Measurements from ENCODE around the gene IP6K1. TPM values are rescaled to one million over a fixed set of nuclear protein-coding genes. Genes with fewer than 3 reads are reported as not detected.
"Not testable (repeated sequence)": the region's sequence is repeated elsewhere in the genome, so short reads cannot be mapped to it uniquely, and the experiment has no call there.

Gene IP6K1
- 18.7 TPM for polyA plus RNA-seq (2013, experiment 1 of 2)
- 17.1 TPM for polyA plus RNA-seq (2013, experiment 2 of 2)

DNA sequence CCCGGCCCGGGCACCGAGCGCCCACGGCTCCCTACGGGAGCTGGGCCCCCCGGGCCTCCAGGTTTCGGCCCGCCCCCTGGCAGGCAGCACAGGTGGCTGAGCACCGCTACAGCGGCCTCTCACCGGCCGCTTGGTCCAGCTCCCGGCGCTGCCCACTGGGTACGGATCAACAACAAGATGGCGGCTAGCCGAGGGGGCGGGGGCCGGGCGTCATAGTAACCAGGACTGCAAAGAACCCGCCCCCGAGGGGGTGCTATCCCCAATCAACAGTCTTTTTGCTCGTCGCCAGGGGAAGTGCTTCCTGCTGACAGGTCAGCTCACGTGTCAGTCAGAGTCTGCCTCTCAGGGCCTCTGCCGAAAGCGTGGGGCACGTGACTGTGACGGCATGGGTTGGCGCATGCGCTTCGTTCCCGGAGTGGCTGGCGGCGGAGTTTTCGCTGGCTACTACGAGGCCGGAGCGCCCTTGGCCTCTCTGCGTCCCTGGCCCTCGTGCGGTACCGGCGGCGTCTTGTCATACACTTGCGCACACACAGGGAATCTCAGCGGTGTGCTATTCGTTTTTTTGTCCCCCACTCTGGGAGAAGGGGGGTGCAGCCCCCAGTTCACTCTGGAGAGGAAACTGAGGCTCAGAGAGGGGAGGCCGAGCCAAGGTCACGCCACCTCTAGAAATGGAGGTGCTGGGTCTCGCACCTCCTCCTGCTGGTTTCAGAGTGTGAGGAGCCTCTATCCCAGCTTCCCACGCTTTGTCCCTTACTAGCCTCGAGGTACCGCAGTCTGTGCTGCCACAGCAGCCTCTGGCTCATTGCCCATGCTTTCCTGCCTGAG, at the start of gene IP6K1:
Gene IP6K1 (minus strand): TSS at position 186 of the 825 bp plus-strand sequence. CDS start 38,502 bp downstream, outside the sequence.
- H2AK5ac ChIP-seq (ENCODE audit: low read length), result no peak within 1 kb of the TSS
- peak within 1 kb of the TSS; percentile 86 for H3K4me3 ChIP-seq (ENCODE audit: low read length)
- H3K56ac ChIP-seq (ENCODE audit: low read length), result peak within 1 kb of the TSS; percentile 90
- peak within 1 kb of the TSS; percentile 77 for H3K18ac ChIP-seq (ENCODE audit: low read length)
- H3K36me3 ChIP-seq (ENCODE audit: control insufficient read depth, insufficient read depth, low read length), result peaks cover under 1% of the 10 kb centered on the region
- peak within 1 kb of the TSS; percentile 31 for H4K8ac ChIP-seq (ENCODE audit: low read depth, low read length)
- peak; percentile 100 for DNase-seq
- no peaks in the 10 kb centered on the region for H3K27me3 ChIP-seq (ENCODE audit: insufficient read depth, low read length, poor library complexity)
- H3K23ac ChIP-seq (ENCODE audit: low read length), result no peak within 1 kb of the TSS
- no peak within 1 kb of the TSS for H2BK120ac ChIP-seq (ENCODE audit: low read depth, low read length)
- H3K4me1 ChIP-seq (ENCODE audit: control insufficient read depth, low read depth, low read length), result no peaks in the 10 kb centered on the region
- H3K4me2 ChIP-seq (ENCODE audit: low read length), result peak within 1 kb of the TSS; percentile 89
- H3K4ac ChIP-seq (ENCODE audit: low read depth, low read length), result peak within 1 kb of the TSS; percentile 44
- H4K5ac ChIP-seq (ENCODE audit: low read length), result peak within 1 kb of the TSS; percentile 7
- peaks cover 4% of the 10 kb centered on the region for H3K79me1 ChIP-seq (ENCODE audit: low read length)
- peak within 1 kb of the TSS; percentile 90 for H3K9ac ChIP-seq (ENCODE audit: low read length)
- H2BK15ac ChIP-seq (replicated peaks; ENCODE audit: low read depth), result no peak within 1 kb of the TSS
- H3K27ac ChIP-seq (ENCODE audit: low read depth, low read length), result peak within 1 kb of the TSS; percentile 53
- no peak within 1 kb of the TSS for H2BK5ac ChIP-seq (ENCODE audit: low read length)
- H3K79me2 ChIP-seq (ENCODE audit: control insufficient read depth, insufficient read depth, low read length), result peaks cover 13% of the 10 kb centered on the region
- WGBS (ENCODE audit: extremely low coverage, insufficient coverage, low lambda C conversion rate), result no CpG with 5 or more reads among the region's 55 CpGs

GRCh38 chr3:49831341-49831740, 45.0 kb upstream of the IP6K1 start:
- Histone ChIP-seq H3K36me3 (ENCODE audit: control insufficient read depth, insufficient read depth, low read length) (peaks cover 8% of the 10 kb centered on the region), H4K5ac (ENCODE audit: low read length) (no peak overlapping the region), H3K27me3 (ENCODE audit: insufficient read depth, low read length, poor library complexity) (no peaks in the 10 kb centered on the region), H3K79me1 (ENCODE audit: low read length) (no peaks in the 10 kb centered on the region), H2AK5ac (ENCODE audit: low read length) (no peak overlapping the region), H2BK120ac (ENCODE audit: low read depth, low read length) (no peak overlapping the region), H3K4ac (ENCODE audit: low read depth, low read length) (no peak overlapping the region), H2BK5ac (ENCODE audit: low read length) (no peak overlapping the region), H2BK15ac (replicated peaks; ENCODE audit: low read depth) (no peak overlapping the region), H3K23ac (ENCODE audit: low read length) (no peak overlapping the region), H3K4me1 (ENCODE audit: control insufficient read depth, low read depth, low read length) (no peaks in the 10 kb centered on the region), H3K4me2 (ENCODE audit: low read length) (no peak overlapping the region), H3K18ac (ENCODE audit: low read length) (no peak overlapping the region), H4K8ac (ENCODE audit: low read depth, low read length) (no peak overlapping the region), H3K79me2 (ENCODE audit: control insufficient read depth, insufficient read depth, low read length) (no peaks in the 10 kb centered on the region), H3K27ac (ENCODE audit: low read depth, low read length) (no peak overlapping the region), H3K9ac (ENCODE audit: low read length) (no peak overlapping the region), H3K56ac (ENCODE audit: low read length) (no peak overlapping the region), H3K4me3 (ENCODE audit: low read length) (no peak overlapping the region)
- DNase-seq, result no peak
- WGBS (ENCODE audit: extremely low coverage, insufficient coverage, low lambda C conversion rate), result no CpG with 5 or more reads among the region's 3 CpGs

- H3K79me2 ChIP-seq (ENCODE audit: control insufficient read depth, insufficient read depth, low read length), result no peaks in the 10 kb centered on the region
- H3K18ac ChIP-seq (ENCODE audit: low read length), result no peak overlapping the region
- no peak overlapping the region for H2AK5ac ChIP-seq (ENCODE audit: low read length)
- H2BK5ac ChIP-seq (ENCODE audit: low read length), result no peak overlapping the region
- no peak overlapping the region for H3K4ac ChIP-seq (ENCODE audit: low read depth, low read length)
- WGBS (ENCODE audit: extremely low coverage, insufficient coverage, low lambda C conversion rate), result no CpG with 5 or more reads among the region's 6 CpGs
- no peak overlapping the region for H3K56ac ChIP-seq (ENCODE audit: low read length)
- no peak overlapping the region for H2BK120ac ChIP-seq (ENCODE audit: low read depth, low read length)
- H3K4me3 ChIP-seq (ENCODE audit: low read length), result no peak overlapping the region
- H4K5ac ChIP-seq (ENCODE audit: low read length), result no peak overlapping the region
- no peak for DNase-seq
- no peak overlapping the region for H3K4me2 ChIP-seq (ENCODE audit: low read length)
- H3K27ac ChIP-seq (ENCODE audit: low read depth, low read length), result no peak overlapping the region
- H3K79me1 ChIP-seq (ENCODE audit: low read length), result no peaks in the 10 kb centered on the region
- no peak overlapping the region for H3K9ac ChIP-seq (ENCODE audit: low read length)
- no peaks in the 10 kb centered on the region for H3K4me1 ChIP-seq (ENCODE audit: control insufficient read depth, low read depth, low read length)
- peaks cover 1% of the 10 kb centered on the region for H3K36me3 ChIP-seq (ENCODE audit: control insufficient read depth, insufficient read depth, low read length)
- no peak overlapping the region for H4K8ac ChIP-seq (ENCODE audit: low read depth, low read length)
- no peak overlapping the region for H3K23ac ChIP-seq (ENCODE audit: low read length)
- no peak overlapping the region for H2BK15ac ChIP-seq (replicated peaks; ENCODE audit: low read depth)
- no peaks in the 10 kb centered on the region for H3K27me3 ChIP-seq (ENCODE audit: insufficient read depth, low read length, poor library complexity)
Measured at GRCh38 chr3:49826016-49826415, 39.7 kb upstream of the IP6K1 start.

GRCh38 chr3:49823131-49823530, 36.8 kb upstream of the IP6K1 start:
- not testable (repeated sequence) for H4K8ac ChIP-seq (ENCODE audit: low read depth, low read length)

DNA sequence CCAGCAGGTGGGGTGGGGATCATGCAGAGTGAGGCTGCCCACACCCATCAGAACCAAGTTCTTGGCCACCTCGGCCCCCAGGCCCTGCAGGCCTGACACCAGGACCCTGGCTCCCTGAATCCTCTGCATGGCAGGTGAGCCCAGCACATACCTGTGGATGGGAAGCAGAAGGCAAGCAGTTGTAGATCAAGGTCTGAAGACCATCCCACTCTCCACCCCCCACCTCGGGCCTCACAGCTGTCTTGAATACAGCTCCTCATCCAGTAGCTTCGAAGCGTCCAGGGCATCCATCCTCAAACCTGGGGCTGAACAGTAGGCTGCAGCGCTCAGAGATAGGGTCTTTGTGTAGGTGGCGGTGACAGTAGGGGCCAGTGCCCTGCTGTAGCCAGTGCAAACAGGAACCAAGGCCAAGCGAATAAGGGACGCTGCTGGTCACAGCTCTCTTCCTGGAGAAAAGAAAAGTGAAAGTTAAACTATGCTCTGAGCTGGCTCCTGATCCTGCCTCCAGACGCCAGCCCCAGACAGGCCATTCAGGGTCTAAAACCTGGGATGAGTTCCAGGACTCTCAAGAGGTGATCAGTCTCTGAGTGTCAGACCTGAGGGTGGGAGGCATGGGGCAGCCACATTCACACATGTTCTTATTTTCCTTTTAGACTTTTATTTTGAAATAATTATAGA, 27.3 kb upstream of the IP6K1 start, which contains the start of gene UBA7:
Gene UBA7 (minus strand): TSS at position 457 of the 678 bp plus-strand sequence. CDS start 166 bp downstream, at position 291.
- H3K56ac ChIP-seq (ENCODE audit: low read length), result no peak within 1 kb of the TSS
- no peak within 1 kb of the TSS for H2BK15ac ChIP-seq (replicated peaks; ENCODE audit: low read depth)
- H3K18ac ChIP-seq (ENCODE audit: low read length), result no peak within 1 kb of the TSS
- no peaks in the 10 kb centered on the region for H3K4me1 ChIP-seq (ENCODE audit: control insufficient read depth, low read depth, low read length)
- no peak for DNase-seq
- no peak within 1 kb of the TSS for H3K4me2 ChIP-seq (ENCODE audit: low read length)
- whole genome bisulfite sequencing (ENCODE audit: extremely low coverage, insufficient coverage, low lambda C conversion rate), result no CpG with 5 or more reads among the region's 9 CpGs
- no peak within 1 kb of the TSS for H3K27ac ChIP-seq (ENCODE audit: low read depth, low read length)
- H2AK5ac ChIP-seq (ENCODE audit: low read length), result no peak within 1 kb of the TSS
- H4K5ac ChIP-seq (ENCODE audit: low read length), result no peak within 1 kb of the TSS
- no peak within 1 kb of the TSS for H3K9ac ChIP-seq (ENCODE audit: low read length)
- H3K4me3 ChIP-seq (ENCODE audit: low read length), result no peak within 1 kb of the TSS
- no peaks in the 10 kb centered on the region for H3K27me3 ChIP-seq (ENCODE audit: insufficient read depth, low read length, poor library complexity)
- H3K36me3 ChIP-seq (ENCODE audit: control insufficient read depth, insufficient read depth, low read length), result no peaks in the 10 kb centered on the region
- H4K8ac ChIP-seq (ENCODE audit: low read depth, low read length), result no peak within 1 kb of the TSS
- H3K79me2 ChIP-seq (ENCODE audit: control insufficient read depth, insufficient read depth, low read length), result no peaks in the 10 kb centered on the region
- H2BK120ac ChIP-seq (ENCODE audit: low read depth, low read length), result no peak within 1 kb of the TSS
- no peak within 1 kb of the TSS for H3K23ac ChIP-seq (ENCODE audit: low read length)
- no peak within 1 kb of the TSS for H2BK5ac ChIP-seq (ENCODE audit: low read length)
- no peaks in the 10 kb centered on the region for H3K79me1 ChIP-seq (ENCODE audit: low read length)
- H3K4ac ChIP-seq (ENCODE audit: low read depth, low read length), result no peak within 1 kb of the TSS

More at GRCh38 chr3:49823131-49823530, 36.8 kb upstream of the IP6K1 start:
- not testable (repeated sequence) for H2BK15ac ChIP-seq (replicated peaks; ENCODE audit: low read depth); H3K27me3 ChIP-seq (ENCODE audit: insufficient read depth, low read length, poor library complexity); H4K5ac ChIP-seq (ENCODE audit: low read length); H3K4me3 ChIP-seq (ENCODE audit: low read length); H3K4ac ChIP-seq (ENCODE audit: low read depth, low read length); H3K4me2 ChIP-seq (ENCODE audit: low read length); H3K9ac ChIP-seq (ENCODE audit: low read length); H3K4me1 ChIP-seq (ENCODE audit: control insufficient read depth, low read depth, low read length); H2BK5ac ChIP-seq (ENCODE audit: low read length); H2BK120ac ChIP-seq (ENCODE audit: low read depth, low read length); H2AK5ac ChIP-seq (ENCODE audit: low read length); H3K23ac ChIP-seq (ENCODE audit: low read length); H3K18ac ChIP-seq (ENCODE audit: low read length); H3K79me2 ChIP-seq (ENCODE audit: control insufficient read depth, insufficient read depth, low read length); H3K79me1 ChIP-seq (ENCODE audit: low read length); H3K56ac ChIP-seq (ENCODE audit: low read length); H3K36me3 ChIP-seq (ENCODE audit: control insufficient read depth, insufficient read depth, low read length); H3K27ac ChIP-seq (ENCODE audit: low read depth, low read length); DNase-seq
- no CpG with 5 or more reads among the region's 3 CpGs for WGBS (ENCODE audit: extremely low coverage, insufficient coverage, low lambda C conversion rate)
